Measurements from ENCODE around the gene HOXB2.

HOXB2 gene

GRCh38 chr17:48578616-48579470 lies 33.9 kb upstream of the HOXB2 start:
- DNase-seq, result no peak

GRCh38 chr17:48577946-48578615 lies 33.2 kb upstream of the HOXB2 start, which contains the start of gene HOXB4:
TSS of gene HOXB4 (minus strand) at chr17:48578350. CDS start at chr17:48578319, 31 bp downstream.
- peak; percentile 52 for DNase-seq

- no peak for DNase-seq
These were observed 32.5 kb upstream of the HOXB2 start for GRCh38 chr17:48577330-48577945.

DNA sequence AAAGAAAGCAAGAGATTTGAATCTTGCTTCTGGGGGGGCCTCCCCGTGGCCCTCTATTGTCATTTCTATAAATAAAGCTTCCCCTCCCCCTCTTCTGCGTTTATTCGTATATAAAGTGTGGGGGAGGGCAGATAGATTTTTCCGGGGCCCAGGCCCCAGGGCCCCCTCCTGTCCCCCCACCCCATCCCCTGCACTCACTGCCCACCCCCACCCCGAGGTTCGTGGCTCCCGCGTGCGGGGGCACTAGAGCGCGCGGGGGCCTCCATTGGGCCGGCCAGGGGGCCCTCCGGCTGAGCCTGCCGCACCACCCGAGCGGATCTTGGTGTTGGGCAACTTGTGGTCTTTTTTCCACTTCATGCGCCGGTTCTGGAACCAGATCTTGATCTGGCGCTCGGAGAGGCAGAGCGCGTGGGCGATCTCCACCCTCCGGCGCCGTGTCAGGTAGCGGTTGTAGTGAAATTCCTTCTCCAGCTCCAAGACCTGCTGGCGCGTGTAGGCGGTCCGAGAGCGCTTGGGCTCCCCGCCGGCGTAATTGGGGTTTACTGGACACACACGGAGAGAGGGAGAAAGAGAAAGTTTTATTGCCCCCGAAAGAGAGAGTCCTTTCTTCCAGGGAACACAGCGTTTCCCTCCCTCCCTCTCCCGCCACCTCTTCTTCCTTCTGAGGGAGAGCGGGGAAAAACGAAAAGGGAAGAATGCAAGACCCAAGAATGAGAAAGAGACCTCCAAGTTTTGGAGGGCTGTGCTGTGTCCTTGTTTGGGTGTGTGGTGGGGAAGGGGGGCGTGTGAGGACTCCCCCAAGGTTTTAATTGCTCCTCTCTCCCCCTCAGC lies 31.8 kb upstream of the HOXB2 start:
- DNase-seq, result no peak

GRCh38 chr17:48575673-48576478 lies 31.0 kb upstream of the HOXB2 start:
- DNase-seq, result no peak

- DNase-seq, result no peak
These were observed 30.2 kb upstream of the HOXB2 start for GRCh38 chr17:48575066-48575582.

GRCh38 chr17:48574505-48575065 lies 29.7 kb upstream of the HOXB2 start:
- DNase-seq, result no peak

GRCh38 chr17:48571826-48572417 lies 27.0 kb upstream of the HOXB2 start:
- no peak for DNase-seq

DNA sequence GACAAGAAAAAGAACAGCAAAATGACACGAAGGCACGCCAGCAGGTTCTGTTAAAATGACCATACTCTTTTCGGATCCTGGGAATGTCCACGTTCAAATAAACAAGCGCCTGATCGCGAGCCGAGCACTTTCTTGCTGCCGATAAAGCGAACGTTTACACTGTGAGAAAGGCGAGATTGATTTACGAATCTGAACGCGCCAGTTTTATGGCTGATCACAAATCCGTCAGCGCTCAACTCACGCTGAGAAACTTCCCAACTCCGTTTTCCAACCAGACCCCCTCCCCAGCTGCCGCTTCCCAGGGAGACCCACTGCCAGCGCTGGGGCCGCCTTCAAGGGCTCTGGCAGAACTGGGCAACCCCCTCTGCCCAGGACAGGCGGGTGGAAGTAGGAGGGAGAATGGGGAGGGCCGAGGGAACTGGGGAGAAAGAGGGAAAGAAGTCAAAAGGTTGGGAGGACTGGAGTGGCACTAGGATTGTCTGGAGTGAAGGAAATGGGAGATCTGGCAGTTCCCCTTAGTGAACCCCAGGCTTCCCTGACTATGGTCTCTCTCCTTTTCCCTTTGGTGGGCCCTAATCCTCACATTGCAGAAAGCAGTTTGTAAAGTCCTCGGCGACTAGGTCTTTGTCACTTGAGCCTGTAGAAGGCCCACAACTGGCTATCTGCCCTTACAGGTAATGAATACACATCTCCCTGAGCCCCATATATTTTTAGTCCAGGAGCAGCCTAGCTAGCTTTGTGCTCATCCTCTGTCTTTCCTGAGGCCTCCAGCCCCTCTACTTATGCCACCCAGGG lies 26.3 kb upstream of the HOXB2 start:
- DNase-seq, result no peak

GRCh38 chr17:48570325-48571023 lies 25.6 kb upstream of the HOXB2 start:
- no peak for DNase-seq

DNA sequence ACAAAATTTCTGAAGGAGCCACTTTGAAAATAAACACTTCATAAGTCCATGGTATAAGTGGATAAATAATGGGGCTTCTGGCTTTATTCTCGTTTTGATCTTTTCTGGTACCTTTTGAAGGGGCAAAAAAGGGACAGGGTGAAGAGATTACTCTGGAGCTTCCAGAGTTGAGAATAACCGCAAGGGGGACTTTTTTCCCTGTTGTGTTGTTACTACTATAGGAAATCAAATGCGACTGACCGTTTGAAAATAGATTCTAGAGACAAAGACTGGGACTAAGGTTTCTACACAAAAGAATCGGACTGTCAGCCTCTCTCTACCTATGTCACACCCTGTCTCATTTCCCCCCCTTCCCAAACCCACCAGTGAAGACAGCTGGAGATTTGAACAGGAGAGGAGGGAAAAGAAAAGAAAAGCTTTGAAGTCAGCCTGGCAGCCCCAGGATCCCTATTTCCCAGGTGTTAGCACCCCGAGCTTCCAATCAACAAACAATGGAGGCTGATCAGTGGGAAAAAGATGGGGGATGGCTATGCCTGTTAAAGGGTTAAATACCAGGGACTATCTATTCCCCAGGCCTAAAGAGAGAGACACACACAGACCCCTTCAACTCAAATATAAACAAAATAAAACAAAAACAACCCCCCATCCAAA lies 24.9 kb upstream of the HOXB2 start:
- no peak for DNase-seq

DNA sequence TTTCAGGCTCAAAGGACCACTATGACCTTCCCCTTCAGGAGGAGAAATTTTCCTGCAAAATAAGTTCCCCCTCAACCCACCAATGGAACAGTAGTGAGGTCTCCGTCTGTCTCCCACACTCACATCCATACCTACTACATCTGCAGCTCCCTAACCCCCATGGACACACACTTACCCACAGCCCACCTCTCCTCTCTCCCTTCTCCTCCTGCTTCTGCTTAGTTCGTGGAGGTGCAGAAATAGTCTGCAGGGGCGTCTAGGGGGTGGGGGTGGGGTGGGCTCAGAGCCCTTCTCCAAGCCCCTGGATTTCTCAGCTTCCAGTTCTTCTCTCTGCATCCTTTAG lies 24.3 kb upstream of the HOXB2 start:
- DNase-seq, result no peak

GRCh38 chr17:48568499-48569239 lies 23.8 kb upstream of the HOXB2 start:
- no peak for DNase-seq

GRCh38 chr17:48567646-48568354 lies 22.9 kb upstream of the HOXB2 start:
- DNase-seq, result no peak

DNA sequence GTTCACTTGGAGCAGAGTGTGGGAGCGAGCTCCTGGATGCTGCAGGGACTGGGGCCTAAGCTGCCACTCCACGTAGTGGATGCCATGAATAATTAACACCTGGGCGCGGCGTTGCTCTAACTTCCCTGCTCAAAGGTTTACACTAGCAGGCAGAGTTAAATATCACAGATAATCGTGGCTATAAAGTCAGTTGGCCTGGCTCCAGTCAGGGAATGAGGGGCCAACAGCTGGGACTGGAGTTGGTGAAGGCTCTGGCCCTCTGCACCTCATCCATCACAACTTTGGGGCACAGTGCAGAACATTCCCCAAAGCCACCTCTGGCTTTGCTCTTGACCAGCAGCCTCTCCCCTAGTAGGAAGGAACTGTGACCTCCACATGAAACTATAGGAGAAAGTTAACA lies 22.3 kb upstream of the HOXB2 start:
- no peak for DNase-seq

GRCh38 chr17:48566717-48567116 lies 21.8 kb upstream of the HOXB2 start:
- no peak for DNase-seq

DNA sequence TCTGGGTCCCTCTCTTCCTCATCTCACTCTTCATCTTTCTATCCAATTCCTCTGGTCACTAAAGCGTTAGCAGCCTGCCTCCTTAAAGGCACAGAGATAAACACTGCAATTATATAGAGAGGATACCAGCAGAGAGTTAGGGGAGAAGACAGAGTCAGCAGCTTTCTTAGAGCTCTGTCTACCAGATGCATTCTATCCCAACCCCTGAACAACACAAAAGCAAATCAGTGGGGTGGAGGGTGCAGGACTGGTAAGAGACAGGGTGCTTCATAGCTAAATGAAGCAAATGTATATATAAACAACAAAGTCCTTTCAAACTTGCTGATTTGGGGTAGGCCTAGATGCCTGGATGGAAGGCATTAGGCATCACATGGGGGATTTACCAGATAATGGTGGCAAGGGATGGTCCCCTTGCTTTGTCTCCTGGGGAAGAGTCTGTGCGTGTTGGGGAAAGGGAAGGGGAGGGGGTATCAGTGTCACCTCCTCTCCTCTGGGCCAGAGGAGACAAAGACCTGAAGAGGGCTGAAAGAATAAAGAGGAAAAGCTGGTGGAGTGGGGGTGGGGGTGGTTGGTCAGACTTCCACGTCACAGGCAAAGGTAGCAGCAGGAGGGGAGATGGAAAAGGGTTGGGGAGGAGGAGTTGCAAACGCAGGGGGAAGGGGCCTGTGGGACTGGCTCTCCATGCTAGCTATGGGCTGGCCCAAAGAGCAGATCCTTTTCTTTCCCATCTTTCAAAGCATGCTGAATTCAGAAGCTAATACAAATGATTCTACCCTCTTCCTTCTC lies 21.2 kb upstream of the HOXB2 start:
- DNase-seq, result no peak

Data from CD4-positive, alpha-beta T cell treated with Interleukin-15 for 1 hour (primary cell).